LoVo (cell line): ENCODE data around the gene MDN1.

Experiments used
- DNase-seq: peaks from one replicate; pipeline ENCODE4 v3.0.0-alpha.2; 2016; ENCODE audit warnings: low spot score

MDN1 gene

DNA sequence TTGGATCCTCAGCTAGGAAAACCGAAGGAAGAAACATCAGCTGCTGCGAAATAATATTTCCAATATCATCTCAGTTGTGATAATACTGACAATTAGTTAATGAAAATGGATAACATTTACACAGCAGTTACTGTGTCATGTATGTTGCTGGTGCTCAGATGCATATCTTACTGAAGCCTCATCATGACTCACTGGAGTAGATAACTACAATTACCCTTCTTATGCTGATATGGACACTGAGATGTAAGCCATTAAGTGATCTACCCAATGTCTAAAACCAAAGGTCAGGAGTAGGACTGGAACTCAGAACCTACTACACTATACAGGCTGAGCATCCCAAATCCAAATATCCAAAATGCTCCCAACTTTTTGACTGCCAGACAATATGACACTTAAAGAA is 126.4 kb downstream of the MDN1 start:
- no peak for DNase-seq

DNA sequence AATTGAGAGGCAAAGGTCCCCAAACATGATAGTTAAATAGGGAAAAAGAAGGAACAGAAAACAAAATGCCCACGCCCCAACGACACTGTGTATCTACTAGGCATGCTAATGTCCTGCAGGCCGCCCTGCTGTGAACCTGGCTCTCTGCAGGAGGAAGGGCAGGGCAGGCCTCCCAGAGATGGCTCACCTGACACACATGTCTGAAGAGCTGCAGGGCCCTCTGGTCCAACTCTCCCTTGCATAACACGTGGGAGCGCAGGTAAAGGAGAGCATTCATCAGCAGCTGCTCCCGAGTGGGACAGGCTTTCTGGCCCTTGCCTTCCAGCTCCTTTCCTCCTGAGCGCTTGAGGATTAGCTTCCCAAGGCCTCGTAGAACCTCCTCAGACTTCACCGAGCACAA is 127.3 kb downstream of the MDN1 start:
- no peak for DNase-seq

DNA sequence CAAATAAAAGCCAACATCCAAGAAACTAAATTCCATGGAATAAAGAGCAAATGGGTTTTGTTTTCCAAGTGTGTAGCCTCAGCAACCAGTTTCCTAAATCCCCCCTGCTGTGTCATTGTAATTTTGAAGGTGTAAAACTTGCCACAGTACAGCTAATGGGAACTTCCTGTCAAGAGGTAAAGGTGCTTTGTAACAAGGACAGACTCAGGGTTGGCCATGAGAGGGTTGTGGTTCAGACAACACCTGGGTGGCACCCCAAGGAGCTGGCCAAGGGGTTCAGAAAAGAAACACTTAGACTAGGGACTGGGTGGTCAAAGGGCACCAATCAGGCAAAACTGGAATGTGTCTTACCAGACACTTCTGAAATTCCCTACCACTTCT is 128.7 kb downstream of the MDN1 start:
- DNase-seq, result no peak

DNA sequence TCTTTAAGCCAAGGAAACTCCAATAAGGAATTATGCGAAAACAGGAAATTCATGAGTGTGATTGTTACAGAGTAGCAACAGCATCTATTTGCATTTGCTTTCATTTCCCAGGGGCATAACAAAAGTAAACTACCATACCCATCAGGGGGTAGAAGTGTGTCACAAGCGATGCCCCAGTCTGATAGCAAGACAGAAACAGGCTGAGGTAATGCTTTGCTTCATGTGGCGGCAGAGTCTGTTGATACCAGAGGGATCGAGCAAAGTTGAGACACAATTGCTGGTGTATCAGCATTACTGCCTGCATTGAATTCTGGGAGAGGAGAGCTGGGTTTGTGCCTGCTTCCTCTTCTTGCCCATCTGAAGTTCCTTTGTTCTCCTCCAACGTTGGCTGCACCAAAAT is 129.9 kb downstream of the MDN1 start:
- no peak for DNase-seq

DNA sequence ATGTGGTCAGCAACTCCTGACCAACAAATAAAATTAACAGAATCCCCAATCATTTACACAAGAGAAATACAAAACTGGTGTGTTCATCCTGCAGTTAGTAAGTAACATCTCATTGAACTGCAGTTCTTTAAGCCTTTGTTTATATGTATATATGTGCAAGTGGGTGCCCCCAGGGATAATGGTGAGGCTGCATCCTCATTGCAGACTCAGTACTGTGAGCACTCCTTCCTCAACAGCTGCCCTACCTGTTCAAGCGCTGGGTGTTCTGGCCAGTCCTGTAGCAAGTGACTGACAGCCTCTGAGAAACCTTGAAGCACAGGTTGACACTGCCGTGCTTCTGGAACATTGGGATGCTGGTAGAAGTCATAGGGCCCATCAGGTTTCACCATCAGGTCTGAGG is 131.3 kb downstream of the MDN1 start:
- DNase-seq, result no peak

DNA sequence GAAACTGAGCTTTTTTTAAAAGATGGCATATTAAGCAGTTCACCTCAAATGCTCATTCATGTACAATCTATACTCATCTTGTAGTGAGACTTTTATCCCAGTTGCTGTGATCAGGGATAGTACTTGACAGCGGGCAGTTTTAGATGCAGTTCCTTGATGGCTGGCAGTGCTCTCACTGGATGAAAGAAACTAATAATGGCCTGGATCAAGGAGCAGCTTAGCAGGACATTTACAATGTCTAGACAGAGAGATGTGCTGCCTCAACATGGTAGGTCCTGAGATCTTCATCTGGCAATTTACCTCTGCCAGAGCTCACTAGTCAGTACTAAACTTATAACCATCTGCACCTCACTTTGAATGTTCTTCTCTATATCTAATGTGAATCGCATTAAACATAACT is 134.3 kb downstream of the MDN1 start:
- DNase-seq, result no peak

DNA sequence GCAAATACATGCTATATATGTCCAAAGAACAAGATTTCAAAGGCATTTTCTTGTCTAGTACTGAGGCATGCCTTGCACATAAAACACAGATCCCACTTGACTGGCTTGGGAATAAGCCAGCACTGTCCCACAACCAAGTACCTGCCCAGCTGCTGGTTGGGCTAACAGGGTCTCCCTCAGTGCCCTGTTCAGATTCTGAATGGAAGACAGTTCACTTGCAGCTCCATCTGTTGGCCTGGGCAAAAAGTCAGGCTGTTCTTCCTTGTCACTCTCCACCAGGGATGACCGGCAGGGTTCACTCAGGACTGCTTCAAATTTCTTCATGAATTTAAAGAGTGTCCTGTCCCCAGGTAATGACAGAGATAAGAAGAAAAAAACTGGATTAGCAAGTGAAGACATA is 136.6 kb downstream of the MDN1 start:
- no peak for DNase-seq

DNA sequence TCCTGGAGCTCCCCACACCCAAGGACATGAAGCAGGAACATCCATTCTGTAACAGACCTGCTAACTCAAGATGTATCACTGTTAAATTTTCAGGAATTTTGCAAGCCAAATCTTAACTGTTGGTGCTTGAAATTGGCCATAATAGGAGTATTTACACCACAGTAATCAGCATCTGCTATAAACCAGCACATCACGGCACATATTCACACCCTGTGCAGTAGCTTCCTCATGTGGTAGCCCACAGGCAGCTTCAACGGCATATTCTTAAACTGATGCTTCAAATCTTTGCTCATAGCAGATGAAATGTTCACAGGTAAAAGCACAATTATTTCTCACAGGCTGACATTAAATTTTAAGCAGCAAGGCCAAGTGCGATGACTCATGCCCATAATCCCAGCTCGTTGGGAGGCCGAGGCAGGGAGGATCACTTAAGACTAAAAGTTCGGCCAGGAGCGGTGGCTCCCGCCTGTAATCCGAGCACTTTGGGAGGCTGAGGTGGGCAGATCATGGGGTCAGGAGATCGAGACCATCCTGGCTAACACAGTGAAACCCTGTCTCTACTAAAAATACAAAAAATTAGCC is 137.5 kb downstream of the MDN1 start:
- no peak for DNase-seq

DNA sequence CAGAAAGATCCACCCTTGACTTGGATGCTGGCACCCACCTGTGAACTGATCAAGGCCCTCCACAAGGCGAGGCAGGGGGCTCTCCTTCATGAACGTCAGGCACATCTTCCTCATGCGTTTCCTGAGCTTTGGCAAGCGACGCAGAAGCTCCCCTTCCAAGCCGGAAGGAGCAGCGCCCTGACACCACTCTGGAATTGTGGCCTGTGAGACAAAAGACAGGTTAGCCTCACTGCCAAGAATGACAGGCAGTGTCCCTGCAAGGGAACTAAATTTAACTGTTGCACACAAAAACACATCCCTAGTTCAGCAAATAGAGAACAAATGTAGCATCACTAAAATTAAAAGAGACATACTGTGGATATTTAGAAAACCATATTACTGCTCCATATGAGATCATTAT is 139.0 kb downstream of the MDN1 start:
- no peak for DNase-seq

DNA sequence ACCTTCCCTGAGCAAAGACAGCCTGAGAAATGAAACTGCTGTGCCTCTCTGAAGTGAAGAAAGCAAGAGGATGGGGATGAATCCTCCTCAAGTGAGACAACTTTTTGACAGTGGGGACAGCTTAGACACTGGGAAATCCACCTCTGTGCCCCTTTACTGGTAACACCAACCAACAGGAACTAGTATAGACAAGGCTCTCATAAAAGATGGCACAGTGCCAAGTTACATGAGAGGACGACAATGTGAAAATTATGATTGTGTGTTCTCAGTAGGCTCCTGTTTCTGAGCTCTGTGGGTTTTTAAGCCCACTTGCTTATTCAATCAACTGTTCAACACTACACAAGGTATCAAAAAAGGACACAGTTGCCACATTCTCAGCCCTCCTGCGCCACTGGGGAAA is 139.4 kb downstream of the MDN1 start:
- DNase-seq, result no peak

DNA sequence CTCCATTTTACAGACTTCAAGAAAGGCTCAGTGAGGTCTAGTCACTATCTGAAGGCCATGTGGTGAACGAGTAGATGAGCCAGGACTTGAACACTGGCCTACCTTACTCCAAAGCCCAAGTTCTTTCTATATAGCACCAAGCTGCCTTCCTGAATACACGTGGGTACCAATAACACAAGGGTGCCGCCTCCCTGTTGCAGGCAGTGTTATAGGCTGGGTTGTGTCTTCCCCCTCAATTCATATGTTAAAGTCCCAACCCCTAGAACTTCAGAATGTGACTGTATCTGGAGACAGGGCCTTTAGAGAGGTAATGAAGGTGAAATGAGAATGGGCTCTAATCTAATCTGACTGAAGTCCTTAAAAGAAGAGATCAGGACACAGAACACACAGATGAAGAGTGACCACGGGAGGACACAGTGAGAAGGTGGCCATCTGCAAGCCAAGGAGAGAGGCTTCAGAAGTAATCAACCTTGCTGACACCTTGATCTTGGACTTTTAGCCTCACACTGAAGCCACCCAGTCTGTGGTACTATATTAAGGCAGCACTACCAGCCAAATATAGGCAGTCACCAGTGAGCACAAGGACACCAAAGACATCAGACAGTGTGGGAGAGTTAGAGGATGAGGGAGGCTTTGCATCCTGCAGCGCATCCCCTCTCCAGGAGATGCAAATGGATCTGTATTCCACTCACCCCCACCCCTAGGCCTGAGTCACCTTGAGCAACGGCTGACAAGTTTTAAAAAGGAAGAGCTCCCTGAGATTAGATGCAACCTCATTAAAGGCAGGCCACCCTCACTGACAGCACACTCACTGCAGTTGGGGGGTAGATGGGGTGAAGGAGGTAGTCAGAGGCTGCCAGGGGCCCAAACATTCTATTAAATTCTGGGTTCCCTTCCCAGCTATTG is 140.1 kb downstream of the MDN1 start:
- no peak for DNase-seq

DNA sequence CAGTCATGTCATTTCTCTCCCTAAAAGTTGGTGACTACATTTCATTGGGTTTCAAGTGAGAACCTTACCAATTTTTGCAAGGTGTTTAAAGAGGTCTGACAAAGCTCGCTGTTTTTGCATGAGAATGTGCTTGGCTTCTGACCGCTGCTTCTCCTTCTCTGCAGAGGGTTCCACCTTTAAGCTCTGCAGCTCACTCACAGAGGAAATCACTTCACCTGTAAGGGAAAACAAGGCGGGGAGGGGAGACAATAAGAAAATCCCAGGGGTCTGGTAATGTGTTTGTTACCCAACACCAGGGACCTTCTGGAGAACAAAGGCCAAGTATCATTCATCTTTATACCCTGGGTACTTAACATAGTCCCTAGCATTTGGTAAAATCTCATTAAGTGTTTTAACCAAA is 141.1 kb downstream of the MDN1 start:
- no peak for DNase-seq

DNA sequence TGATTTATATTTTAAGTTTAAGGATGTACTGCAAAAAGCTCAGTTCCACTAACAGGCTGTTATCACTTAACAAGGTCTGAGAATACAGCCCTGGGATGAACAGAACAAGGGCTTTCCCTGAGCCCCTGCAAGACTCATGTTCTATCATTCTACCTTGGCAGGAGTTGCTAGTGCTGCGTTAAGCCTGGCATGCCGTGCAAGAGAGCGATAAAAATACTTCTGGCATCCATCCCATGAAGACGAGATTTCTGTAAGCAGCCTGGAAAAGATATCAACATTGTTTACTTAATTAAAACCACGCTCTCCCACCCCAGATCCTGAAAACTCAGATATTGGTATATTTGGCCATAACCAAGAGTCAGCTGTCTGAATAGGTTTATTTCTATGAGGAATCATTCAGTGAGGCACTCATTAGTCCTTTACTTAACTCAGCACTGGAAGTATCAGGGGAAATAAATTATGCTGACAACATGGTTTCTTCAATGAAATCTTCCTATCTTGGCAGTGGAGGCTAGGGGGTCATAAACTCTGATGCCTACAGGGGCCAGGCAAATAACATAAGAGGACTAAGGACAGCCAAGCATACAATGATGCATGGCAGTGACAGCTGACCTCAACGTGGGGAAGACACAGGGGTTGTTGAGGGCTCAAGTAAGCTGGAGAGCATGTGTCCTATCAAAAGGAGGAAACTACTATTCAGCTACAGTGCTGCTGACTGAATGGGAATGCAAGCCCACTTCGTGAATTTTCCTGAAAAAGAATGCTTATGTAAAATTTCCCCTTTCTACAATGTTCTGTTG is 143.4 kb downstream of the MDN1 start:
- DNase-seq, result no peak

DNA sequence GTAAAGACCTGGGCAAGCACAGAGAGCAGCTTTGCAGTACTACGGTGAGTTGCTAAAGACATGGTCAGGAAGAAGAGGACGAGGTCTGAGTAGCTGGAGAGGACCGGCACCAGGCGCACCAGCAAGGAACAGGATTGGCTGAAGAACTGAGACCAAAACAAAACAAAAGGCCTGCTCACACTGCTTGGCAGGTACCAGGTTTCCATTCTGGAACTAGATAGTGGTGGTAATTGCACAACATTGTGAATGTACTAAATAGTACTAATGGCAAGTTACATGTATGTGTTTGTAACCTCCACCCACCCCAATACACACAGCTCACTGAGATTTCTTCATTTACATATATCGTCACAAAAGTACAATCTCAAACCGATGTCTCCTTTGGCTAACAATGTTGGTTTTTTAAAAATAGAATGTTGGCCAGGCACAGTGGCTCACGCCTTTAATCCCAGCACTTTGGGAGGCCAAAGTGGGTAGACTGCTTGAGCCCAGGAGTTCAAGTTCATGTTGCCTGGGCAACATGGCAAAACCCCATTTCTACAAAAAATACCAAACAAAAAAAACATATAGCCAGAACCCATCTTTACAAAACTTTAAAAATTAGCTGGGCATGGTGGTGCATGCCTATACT is 148.5 kb downstream of the MDN1 start:
- DNase-seq, result no peak

DNA sequence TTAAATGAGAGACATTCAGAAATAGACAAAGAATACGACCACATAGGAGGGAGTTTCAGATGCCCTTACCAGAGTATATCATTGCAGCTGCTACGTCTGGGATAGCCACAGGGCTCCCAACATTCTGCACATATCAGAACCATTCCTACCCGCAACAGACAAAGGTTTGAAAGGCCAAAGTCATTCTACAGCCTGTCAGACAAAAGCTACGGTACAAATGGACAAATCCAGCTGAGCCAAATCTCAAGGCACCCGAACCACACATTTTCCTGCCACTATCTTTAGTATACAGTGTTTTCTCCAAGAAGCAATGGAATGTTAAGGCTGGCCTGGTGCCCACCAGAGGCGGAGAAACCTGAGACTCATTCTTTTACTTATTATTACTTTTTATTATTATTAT is 150.6 kb downstream of the MDN1 start:
- no peak for DNase-seq

DNA sequence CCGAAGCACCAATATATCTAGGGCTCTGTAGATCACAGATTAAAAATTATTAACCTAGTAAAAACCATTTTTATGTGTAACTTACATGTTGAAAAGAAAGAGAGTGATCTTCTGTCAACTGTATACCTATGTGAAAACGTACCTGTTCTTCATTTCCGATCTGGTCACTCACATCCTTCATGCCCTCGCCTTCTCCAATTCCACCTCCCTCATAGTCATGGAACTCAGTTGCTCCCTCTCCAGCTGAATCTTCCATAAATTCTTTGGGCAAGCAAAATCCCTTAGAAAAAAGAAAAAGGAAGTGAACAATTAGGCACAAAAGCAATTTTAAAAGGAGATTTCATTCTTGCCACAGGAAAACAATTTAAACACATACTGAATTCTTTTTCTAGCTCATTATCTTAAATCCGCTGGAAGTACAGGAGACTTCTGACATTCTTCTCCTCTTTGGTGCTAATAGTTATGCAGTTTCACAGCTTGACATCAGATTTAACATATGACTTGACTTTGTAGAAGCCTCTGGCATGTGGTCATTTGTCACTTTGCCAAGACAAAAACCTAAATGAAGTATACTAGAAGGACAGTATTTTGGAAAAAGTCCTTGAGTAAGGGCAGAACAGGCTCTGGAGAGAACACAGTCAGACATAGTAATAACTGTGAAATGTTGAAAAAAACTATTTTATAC is 151.6 kb downstream of the MDN1 start:
- DNase-seq, result no peak

DNA sequence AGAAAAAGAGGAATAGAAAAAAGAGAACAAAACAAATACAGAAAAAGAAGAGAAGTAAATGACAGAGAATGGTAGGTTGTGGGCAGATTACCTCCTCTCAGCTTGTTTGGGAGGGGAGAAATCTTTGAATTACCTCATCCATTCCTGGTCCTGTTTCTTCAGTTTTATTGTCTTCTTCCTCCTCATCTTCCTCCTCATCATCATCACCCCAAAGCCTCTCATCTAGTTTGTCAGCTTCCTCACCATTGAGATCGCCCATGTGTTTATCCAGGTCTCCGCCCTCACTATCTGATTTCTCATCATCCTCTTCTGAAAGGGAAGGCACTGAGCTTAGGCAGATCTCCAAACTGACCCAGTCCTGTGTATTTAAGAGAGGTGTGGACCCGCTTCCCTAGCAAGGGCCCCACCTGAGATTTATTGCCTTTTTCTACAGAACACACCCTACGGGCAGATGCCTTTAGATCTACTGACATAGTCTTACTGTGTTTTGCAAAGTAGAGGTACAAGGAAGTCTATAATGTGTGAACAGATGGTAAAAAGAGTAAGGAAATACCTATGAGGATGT is 156.9 kb downstream of the MDN1 start:
- DNase-seq, result no peak

DNA sequence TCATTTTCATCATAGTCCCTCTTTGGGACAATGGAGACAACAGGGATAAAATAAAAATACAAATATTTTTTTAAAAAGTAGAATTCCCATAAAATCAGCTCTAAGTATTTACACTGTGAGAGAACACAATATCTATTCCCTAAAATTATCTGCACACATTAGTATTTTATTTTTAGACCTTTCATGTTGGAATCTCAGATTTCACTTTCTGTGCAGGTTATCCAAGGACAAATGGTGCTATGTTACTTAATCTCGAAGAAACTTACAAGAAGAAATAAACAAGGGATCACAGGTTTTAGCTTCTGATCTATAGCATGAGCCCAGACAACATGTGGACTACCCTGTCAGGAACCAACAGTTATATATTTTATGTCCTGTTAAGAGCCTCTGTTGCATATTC is 158.0 kb downstream of the MDN1 start:
- DNase-seq, result no peak

DNA sequence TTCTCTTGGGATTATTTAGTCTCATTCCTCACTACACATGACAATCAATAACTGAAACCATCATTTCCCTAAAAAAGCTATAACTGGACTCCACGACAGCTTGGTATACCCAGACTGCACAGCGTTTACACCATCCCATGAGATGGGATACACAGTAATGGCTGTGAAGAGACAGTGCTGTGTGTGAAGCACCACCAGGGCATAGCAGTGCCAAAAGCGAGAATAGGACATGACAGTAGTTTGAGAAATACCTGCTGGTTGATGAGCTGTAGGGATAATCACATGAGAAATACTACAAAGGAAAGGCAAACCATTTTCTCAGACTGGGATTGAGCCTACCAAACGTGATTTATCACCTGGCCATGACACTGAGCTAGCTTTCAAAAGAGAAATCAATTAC is 158.6 kb downstream of the MDN1 start:
- no peak for DNase-seq

DNA sequence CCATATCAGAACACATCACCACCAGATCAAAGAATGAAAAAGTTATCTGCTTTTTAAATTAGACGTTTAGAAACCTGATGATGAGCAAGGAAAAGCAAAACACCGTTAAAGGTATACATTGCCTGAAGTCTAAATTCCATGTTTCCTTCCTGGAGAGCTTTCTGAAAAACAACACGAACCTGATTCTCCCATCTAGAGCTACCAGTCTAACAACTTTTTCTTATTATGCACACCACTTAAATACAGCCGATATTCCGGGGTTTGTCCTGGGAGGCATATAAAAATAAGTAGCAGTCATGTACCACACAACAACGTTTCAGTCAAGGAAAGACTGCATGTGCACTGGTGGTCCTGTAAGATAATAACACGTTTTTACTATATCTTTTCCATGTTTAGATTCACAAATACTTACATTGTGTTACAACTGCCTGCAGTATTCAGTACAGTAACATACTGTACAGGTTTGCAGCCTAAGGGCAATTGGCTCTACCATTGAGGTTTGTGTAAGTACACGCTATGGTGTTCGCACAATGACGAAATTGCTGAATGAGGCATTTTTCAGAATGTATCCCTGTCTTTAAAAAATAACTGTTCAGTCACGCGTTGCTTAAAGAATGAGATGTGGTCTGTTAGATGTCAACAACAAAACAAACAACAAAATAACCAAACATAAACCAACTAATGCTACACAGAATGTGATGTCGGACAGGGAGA is 162.0 kb downstream of the MDN1 start:
- no peak for DNase-seq

DNA sequence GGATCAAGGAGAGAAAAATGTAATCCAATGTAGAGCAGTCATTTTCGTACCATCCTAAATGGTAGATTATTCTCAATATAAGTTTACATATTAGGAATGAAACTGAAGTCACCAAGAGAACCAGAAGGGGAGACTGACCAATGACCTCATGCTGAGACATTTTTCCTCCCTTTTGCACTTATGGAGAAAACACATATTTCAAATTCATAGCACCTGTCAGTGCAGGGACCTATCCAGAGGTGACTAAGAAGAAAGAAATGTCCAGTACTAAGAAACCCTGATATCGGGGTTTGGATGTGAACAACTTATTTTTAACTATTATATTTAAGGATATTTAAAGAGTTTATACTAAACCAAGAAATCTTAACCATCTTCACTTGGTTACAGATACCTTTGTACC is 164.5 kb downstream of the MDN1 start:
- DNase-seq, result no peak
